ENCODE measurements around the gene SNRNP48. TPM values are rescaled to one million over a fixed set of nuclear protein-coding genes. Genes with fewer than 3 reads are reported as not detected.

The SNRNP48 gene
- polyA plus RNA-seq, 1 of the 3 experiments (the other 2 are of a cell fraction): 5.7 TPM

DNA sequence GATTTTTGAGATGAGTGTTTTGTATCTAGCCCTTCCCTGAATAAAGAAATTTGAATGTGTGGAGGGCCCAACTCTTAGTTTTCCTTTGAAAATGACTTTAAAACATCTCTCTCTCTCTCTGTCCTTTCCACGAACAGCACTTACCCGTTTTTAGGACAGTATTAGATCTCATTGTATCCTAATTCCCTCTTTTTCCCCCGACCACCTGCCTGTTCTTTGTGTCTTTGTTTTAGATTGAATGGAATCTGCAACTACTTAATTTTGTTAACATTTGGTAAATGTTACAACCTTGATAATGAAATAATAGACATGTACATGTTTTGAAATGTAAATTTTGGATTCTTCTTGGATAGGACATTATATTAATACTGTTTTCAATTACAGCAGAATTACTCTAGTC is 45.4 kb upstream of the SNRNP48 start:
- no peaks in the 10 kb centered on the region for H3K9me2 ChIP-seq
- peaks cover 93% of the 10 kb centered on the region for H3K27me3 ChIP-seq (ENCODE audit: insufficient read depth)
- H3K79me2 ChIP-seq (ENCODE audit: insufficient read depth): no peaks in the 10 kb centered on the region
- no peak overlapping the region for H3K4me2 ChIP-seq
- TF ChIP-seq, protein P1, sequence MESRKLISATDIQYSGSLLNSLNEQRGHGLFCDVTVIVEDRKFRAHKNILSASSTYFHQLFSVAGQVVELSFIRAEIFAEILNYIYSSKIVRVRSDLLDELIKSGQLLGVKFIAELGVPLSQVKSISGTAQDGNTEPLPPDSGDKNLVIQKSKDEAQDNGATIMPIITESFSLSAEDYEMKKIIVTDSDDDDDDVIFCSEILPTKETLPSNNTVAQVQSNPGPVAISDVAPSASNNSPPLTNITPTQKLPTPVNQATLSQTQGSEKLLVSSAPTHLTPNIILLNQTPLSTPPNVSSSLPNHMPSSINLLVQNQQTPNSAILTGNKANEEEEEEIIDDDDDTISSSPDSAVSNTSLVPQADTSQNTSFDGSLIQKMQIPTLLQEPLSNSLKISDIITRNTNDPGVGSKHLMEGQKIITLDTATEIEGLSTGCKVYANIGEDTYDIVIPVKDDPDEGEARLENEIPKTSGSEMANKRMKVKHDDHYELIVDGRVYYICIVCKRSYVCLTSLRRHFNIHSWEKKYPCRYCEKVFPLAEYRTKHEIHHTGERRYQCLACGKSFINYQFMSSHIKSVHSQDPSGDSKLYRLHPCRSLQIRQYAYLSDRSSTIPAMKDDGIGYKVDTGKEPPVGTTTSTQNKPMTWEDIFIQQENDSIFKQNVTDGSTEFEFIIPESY (IDR thresholded peaks at IDR 0.05; ENCODE audit: borderline replicate concordance, low read depth): no peak
- TF ChIP-seq, protein P2, sequence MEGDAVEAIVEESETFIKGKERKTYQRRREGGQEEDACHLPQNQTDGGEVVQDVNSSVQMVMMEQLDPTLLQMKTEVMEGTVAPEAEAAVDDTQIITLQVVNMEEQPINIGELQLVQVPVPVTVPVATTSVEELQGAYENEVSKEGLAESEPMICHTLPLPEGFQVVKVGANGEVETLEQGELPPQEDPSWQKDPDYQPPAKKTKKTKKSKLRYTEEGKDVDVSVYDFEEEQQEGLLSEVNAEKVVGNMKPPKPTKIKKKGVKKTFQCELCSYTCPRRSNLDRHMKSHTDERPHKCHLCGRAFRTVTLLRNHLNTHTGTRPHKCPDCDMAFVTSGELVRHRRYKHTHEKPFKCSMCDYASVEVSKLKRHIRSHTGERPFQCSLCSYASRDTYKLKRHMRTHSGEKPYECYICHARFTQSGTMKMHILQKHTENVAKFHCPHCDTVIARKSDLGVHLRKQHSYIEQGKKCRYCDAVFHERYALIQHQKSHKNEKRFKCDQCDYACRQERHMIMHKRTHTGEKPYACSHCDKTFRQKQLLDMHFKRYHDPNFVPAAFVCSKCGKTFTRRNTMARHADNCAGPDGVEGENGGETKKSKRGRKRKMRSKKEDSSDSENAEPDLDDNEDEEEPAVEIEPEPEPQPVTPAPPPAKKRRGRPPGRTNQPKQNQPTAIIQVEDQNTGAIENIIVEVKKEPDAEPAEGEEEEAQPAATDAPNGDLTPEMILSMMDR (IDR thresholded peaks at IDR 0.05): no peak
- no peak for TF ChIP-seq ELF1 (IDR thresholded peaks at IDR 0.05)
- TF ChIP-seq SIN3A (IDR thresholded peaks at IDR 0.05; ENCODE audit: borderline replicate concordance, low read depth, low read length): no peak
- TF ChIP-seq, protein P3, sequence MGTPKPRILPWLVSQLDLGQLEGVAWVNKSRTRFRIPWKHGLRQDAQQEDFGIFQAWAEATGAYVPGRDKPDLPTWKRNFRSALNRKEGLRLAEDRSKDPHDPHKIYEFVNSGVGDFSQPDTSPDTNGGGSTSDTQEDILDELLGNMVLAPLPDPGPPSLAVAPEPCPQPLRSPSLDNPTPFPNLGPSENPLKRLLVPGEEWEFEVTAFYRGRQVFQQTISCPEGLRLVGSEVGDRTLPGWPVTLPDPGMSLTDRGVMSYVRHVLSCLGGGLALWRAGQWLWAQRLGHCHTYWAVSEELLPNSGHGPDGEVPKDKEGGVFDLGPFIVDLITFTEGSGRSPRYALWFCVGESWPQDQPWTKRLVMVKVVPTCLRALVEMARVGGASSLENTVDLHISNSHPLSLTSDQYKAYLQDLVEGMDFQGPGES (IDR thresholded peaks at IDR 0.05; ENCODE audit: low read depth, low read length): no peak
- TF ChIP-seq POLR2AphosphoS5 (IDR thresholded peaks at IDR 0.05; ENCODE audit: low read depth, low read length): no peak
- TF ChIP-seq, protein P4, sequence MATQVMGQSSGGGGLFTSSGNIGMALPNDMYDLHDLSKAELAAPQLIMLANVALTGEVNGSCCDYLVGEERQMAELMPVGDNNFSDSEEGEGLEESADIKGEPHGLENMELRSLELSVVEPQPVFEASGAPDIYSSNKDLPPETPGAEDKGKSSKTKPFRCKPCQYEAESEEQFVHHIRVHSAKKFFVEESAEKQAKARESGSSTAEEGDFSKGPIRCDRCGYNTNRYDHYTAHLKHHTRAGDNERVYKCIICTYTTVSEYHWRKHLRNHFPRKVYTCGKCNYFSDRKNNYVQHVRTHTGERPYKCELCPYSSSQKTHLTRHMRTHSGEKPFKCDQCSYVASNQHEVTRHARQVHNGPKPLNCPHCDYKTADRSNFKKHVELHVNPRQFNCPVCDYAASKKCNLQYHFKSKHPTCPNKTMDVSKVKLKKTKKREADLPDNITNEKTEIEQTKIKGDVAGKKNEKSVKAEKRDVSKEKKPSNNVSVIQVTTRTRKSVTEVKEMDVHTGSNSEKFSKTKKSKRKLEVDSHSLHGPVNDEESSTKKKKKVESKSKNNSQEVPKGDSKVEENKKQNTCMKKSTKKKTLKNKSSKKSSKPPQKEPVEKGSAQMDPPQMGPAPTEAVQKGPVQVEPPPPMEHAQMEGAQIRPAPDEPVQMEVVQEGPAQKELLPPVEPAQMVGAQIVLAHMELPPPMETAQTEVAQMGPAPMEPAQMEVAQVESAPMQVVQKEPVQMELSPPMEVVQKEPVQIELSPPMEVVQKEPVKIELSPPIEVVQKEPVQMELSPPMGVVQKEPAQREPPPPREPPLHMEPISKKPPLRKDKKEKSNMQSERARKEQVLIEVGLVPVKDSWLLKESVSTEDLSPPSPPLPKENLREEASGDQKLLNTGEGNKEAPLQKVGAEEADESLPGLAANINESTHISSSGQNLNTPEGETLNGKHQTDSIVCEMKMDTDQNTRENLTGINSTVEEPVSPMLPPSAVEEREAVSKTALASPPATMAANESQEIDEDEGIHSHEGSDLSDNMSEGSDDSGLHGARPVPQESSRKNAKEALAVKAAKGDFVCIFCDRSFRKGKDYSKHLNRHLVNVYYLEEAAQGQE (IDR thresholded peaks at IDR 0.05; ENCODE audit: low read depth, low read length): no peak
- no peak for TF ChIP-seq MXI1 (IDR thresholded peaks at IDR 0.05; ENCODE audit: low read depth, low read length)
- no peak for TF ChIP-seq TEAD4 (IDR thresholded peaks at IDR 0.05; ENCODE audit: borderline replicate concordance, insufficient read depth)
- no peak for TF ChIP-seq NFIC (IDR thresholded peaks at IDR 0.05; ENCODE audit: borderline replicate concordance)
- TF ChIP-seq RFX5 (IDR thresholded peaks at IDR 0.05; ENCODE audit: low read length): no peak
- TF ChIP-seq FOXJ3 (CRISPR knock-in tag; IDR thresholded peaks at IDR 0.05): no peak
- TF ChIP-seq EZH2phosphoT487 (IDR thresholded peaks at IDR 0.05; ENCODE audit: borderline replicate concordance, low read depth): no peak
- no peak for TF ChIP-seq SMC3 (IDR thresholded peaks at IDR 0.05; ENCODE audit: low read depth, low read length)
- no peak for TF ChIP-seq YY1 (IDR thresholded peaks at IDR 0.05; ENCODE audit: low read depth)
- TF ChIP-seq, protein P5, sequence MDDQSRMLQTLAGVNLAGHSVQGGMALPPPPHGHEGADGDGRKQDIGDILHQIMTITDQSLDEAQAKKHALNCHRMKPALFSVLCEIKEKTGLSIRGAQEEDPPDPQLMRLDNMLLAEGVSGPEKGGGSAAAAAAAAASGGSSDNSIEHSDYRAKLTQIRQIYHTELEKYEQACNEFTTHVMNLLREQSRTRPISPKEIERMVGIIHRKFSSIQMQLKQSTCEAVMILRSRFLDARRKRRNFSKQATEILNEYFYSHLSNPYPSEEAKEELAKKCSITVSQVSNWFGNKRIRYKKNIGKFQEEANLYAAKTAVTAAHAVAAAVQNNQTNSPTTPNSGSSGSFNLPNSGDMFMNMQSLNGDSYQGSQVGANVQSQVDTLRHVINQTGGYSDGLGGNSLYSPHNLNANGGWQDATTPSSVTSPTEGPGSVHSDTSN (IDR thresholded peaks at IDR 0.05): no peak
- no peak for TF ChIP-seq EP300 (IDR thresholded peaks at IDR 0.05; ENCODE audit: borderline replicate concordance in 1 of 2, low read depth in 1 of 2, low read length in 1 of 2)
- no peak for TF ChIP-seq CHD2 (IDR thresholded peaks at IDR 0.05; ENCODE audit: low read length, partially characterized antibody)
- no peak overlapping the region for H3K4me3 ChIP-seq (ENCODE audit: low read depth in 2 of 2, low read length in 1 of 2)
- no peak overlapping the region for H2AFZ ChIP-seq (ENCODE audit: low read depth)
- ChIA-PET CTCF (no interaction called here), POLR2A (no interaction called here)
- DNase-seq: no peak
- H3K27ac ChIP-seq (ENCODE audit: low read depth in 2 of 2, low read length in 1 of 2): no peak overlapping the region
- 9% methylated on average over 3 of the region's 3 CpGs for WGBS (ENCODE audit: low lambda C conversion rate)
- H3K9me3 ChIP-seq: no peaks in the 10 kb centered on the region
- H3F3A ChIP-seq (replicated peaks; ENCODE audit: insufficient read depth): no peaks in the 10 kb centered on the region
- no peaks in the 10 kb centered on the region for H3K36me3 ChIP-seq (replicated peaks in 1 of 2; ENCODE audit: control insufficient read depth in 1 of 2, insufficient read depth in 2 of 2, low read length in 1 of 2)
- H4K20me1 ChIP-seq (ENCODE audit: insufficient read depth): no peaks in the 10 kb centered on the region
- H3K4me1 ChIP-seq (ENCODE audit: control insufficient read depth in 1 of 2, insufficient read depth in 2 of 2, low read depth in 1 of 2, low read length in 1 of 2): no peaks in the 10 kb centered on the region; a peak in 1 of 4 replicates
- H3K9ac ChIP-seq: no peak overlapping the region

All from SK-N-SH (cell line).